ENCODE data around the gene ZBTB46.
A peak's percentile ranks its signal among the peaks of the same experiment; 100 is the strongest.
"Not testable (repeated sequence)": the region's sequence is repeated elsewhere in the genome, so short reads cannot be mapped to it uniquely, and the experiment has no call there.

The ZBTB46 gene

GRCh38 chr20:63856098-63856511, 25.0 kb upstream of the ZBTB46 start:
- no peak overlapping the region for H2AFZ ChIP-seq (ENCODE audit: low read depth, low read length)
- H3K27me3 ChIP-seq (ENCODE audit: low read depth, low read length): peaks cover 12% of the 10 kb centered on the region
- no peaks in the 10 kb centered on the region for H3K79me2 ChIP-seq (ENCODE audit: low read length)
- no peak for TF ChIP-seq CTCF (IDR thresholded peaks at IDR 0.05; ENCODE audit: low read depth, low read length)
- TF ChIP-seq EZH2phosphoT487 (IDR thresholded peaks at IDR 0.05; ENCODE audit: low read depth): no peak
- H3K27ac ChIP-seq (ENCODE audit: low read length): no peak overlapping the region
- no peaks in the 10 kb centered on the region for H3K9me3 ChIP-seq (ENCODE audit: insufficient read depth, low read length)
- H3K36me3 ChIP-seq (replicated peaks; ENCODE audit: low read depth, low read length): peaks cover 4% of the 10 kb centered on the region
- no peak overlapping the region for H3K4me2 ChIP-seq (ENCODE audit: low read length)
- H3K4me1 ChIP-seq (ENCODE audit: low read length): peaks cover 24% of the 10 kb centered on the region
- no peak overlapping the region for H3K4me3 ChIP-seq (ENCODE audit: low read length)
- no peak overlapping the region for H3K9ac ChIP-seq (ENCODE audit: low read length)
- no peaks in the 10 kb centered on the region for H4K20me1 ChIP-seq (ENCODE audit: insufficient read depth, low read length)

- Histone ChIP-seq H3K27me3 (ENCODE audit: low read depth, low read length) (peaks cover 12% of the 10 kb centered on the region), H3K4me3 (ENCODE audit: low read length) (no peak overlapping the region), H3K36me3 (replicated peaks; ENCODE audit: low read depth, low read length) (no peaks in the 10 kb centered on the region), H3K27ac (ENCODE audit: low read length) (no peak overlapping the region), H4K20me1 (ENCODE audit: insufficient read depth, low read length) (no peaks in the 10 kb centered on the region), H3K79me2 (ENCODE audit: low read length) (no peaks in the 10 kb centered on the region), H3K9ac (ENCODE audit: low read length) (no peak overlapping the region), H3K4me1 (ENCODE audit: low read length) (peaks cover 30% of the 10 kb centered on the region), H3K4me2 (ENCODE audit: low read length) (no peak overlapping the region), H3K9me3 (ENCODE audit: insufficient read depth, low read length) (no peaks in the 10 kb centered on the region), H2AFZ (ENCODE audit: low read depth, low read length) (no peak overlapping the region)
- no peak for TF ChIP-seq CTCF (IDR thresholded peaks at IDR 0.05; ENCODE audit: low read depth, low read length)
- TF ChIP-seq EZH2phosphoT487 (IDR thresholded peaks at IDR 0.05; ENCODE audit: low read depth): no peak
Observed at GRCh38 chr20:63855363-63856097, 24.5 kb upstream of the ZBTB46 start.

- no peak overlapping the region for H2AFZ ChIP-seq (ENCODE audit: low read depth, low read length)
- H3K79me2 ChIP-seq (ENCODE audit: low read length): no peaks in the 10 kb centered on the region
- H3K27ac ChIP-seq (ENCODE audit: low read length): no peak overlapping the region
- H3K9ac ChIP-seq (ENCODE audit: low read length): peak overlapping the region; percentile 45; the same call in 1 of the 2 replicates
- H3K4me1 ChIP-seq (ENCODE audit: low read length): peaks cover 32% of the 10 kb centered on the region
- peaks cover 12% of the 10 kb centered on the region for H3K27me3 ChIP-seq (ENCODE audit: low read depth, low read length)
- H3K4me2 ChIP-seq (ENCODE audit: low read length): peak overlapping the region; percentile 50; the same call in 1 of the 2 replicates
- no peaks in the 10 kb centered on the region for H3K36me3 ChIP-seq (replicated peaks; ENCODE audit: low read depth, low read length)
- no peaks in the 10 kb centered on the region for H3K9me3 ChIP-seq (ENCODE audit: insufficient read depth, low read length)
- no peak overlapping the region for H3K4me3 ChIP-seq (ENCODE audit: low read length)
- TF ChIP-seq EZH2phosphoT487 (IDR thresholded peaks at IDR 0.05; ENCODE audit: low read depth) (no peak), CTCF (IDR thresholded peaks at IDR 0.05; ENCODE audit: low read depth, low read length) (no peak)
- no peaks in the 10 kb centered on the region for H4K20me1 ChIP-seq (ENCODE audit: insufficient read depth, low read length)
Observed at GRCh38 chr20:63854766-63855362, 23.8 kb upstream of the ZBTB46 start.

GRCh38 chr20:63854069-63854765, 23.2 kb upstream of the ZBTB46 start:
- Histone ChIP-seq H3K4me1 (ENCODE audit: low read length) (peaks cover 32% of the 10 kb centered on the region), H3K27me3 (ENCODE audit: low read depth, low read length) (peaks cover 12% of the 10 kb centered on the region), H3K4me2 (ENCODE audit: low read length) (peak overlapping the region; percentile 50), H3K9me3 (ENCODE audit: insufficient read depth, low read length) (no peaks in the 10 kb centered on the region), H3K36me3 (replicated peaks; ENCODE audit: low read depth, low read length) (no peaks in the 10 kb centered on the region), H2AFZ (ENCODE audit: low read depth, low read length) (peak overlapping the region; percentile 23; the same call in 1 of the 2 replicates), H3K4me3 (ENCODE audit: low read length) (peak overlapping the region; percentile 11; the same call in 1 of the 2 replicates), H3K79me2 (ENCODE audit: low read length) (no peaks in the 10 kb centered on the region), H3K9ac (ENCODE audit: low read length) (peak overlapping the region; percentile 45; the same call in 1 of the 2 replicates), H3K27ac (ENCODE audit: low read length) (peak overlapping the region; percentile 21; the same call in 1 of the 2 replicates), H4K20me1 (ENCODE audit: insufficient read depth, low read length) (no peaks in the 10 kb centered on the region)
- no peak for TF ChIP-seq CTCF (IDR thresholded peaks at IDR 0.05; ENCODE audit: low read depth, low read length)
- TF ChIP-seq EZH2phosphoT487 (IDR thresholded peaks at IDR 0.05; ENCODE audit: low read depth): no peak

- Histone ChIP-seq H3K27ac (ENCODE audit: low read length) (peak overlapping the region; percentile 21; the same call in 1 of the 2 replicates), H3K4me3 (ENCODE audit: low read length) (peak overlapping the region; percentile 11; the same call in 1 of the 2 replicates), H3K4me1 (ENCODE audit: low read length) (peaks cover 32% of the 10 kb centered on the region), H3K4me2 (ENCODE audit: low read length) (peak overlapping the region; percentile 50), H3K27me3 (ENCODE audit: low read depth, low read length) (peaks cover 12% of the 10 kb centered on the region), H3K9ac (ENCODE audit: low read length) (peak overlapping the region; percentile 45; the same call in 1 of the 2 replicates), H2AFZ (ENCODE audit: low read depth, low read length) (peak overlapping the region; percentile 23; the same call in 1 of the 2 replicates)
- H3K9me3 ChIP-seq (ENCODE audit: insufficient read depth, low read length); H3K36me3 ChIP-seq (replicated peaks; ENCODE audit: low read depth, low read length); H4K20me1 ChIP-seq (ENCODE audit: insufficient read depth, low read length); H3K79me2 ChIP-seq (ENCODE audit: low read length): not testable (repeated sequence)
Observed at GRCh38 chr20:63853733-63854068, 22.6 kb upstream of the ZBTB46 start.
